IMR-90 (cell line): ENCODE data around the gene ADAMTS12. TPM values are rescaled to one million over a fixed set of nuclear protein-coding genes. Genes with fewer than 3 reads are reported as not detected.

ENCODE experiments used
- ATAC-seq: fragments of 200-7000 bp; cut with Tn5 transposase; 2 replicates; pipeline ENCODE4 v1.9.1; 2020; ENCODE audit warnings: low read depth, mild to moderate bottlenecking, moderate library complexity
- BruUV-seq: library from RNA; stranded (reverse); fragments of 400-500 nt; replicated peaks from 2 replicates; lab custom pipeline; 2021; lab: Mats Ljungman, UMichigan
- CTCF ChIA-PET: fragments of 300-600 bp; formaldehyde crosslinking; extraction: SDS; loops from one replicate; lab custom pipeline; 2021; ENCODE audit warnings: antibody characterized with exemption; lab: Yijun Ruan, JAX
- POLR2A ChIA-PET: fragments of 300-600 bp; sonication (Branson Sonifier 250); formaldehyde crosslinking; loops from one replicate; lab custom pipeline; 2022; ENCODE audit warnings: antibody characterized with exemption; ENCODE audit not compliant: unreplicated experiment; lab: Charles Lee
- DNase-seq: peaks from one replicate; pipeline ENCODE4 v3.0.0; 2013
- H2AFZ ChIP-seq: replicated peaks from 2 replicates; pipeline ENCODE3; 2013; ENCODE audit warnings: low read length, mild to moderate bottlenecking; ENCODE audit not compliant: poor library complexity
- H2AK5ac ChIP-seq: 2 replicates; pipeline ENCODE4 v1.6.1; 2013; ENCODE audit warnings: low read depth, low read length, inconsistent platforms
- H2AK9ac ChIP-seq: replicated peaks from 2 replicates; pipeline ENCODE3; 2013; ENCODE audit warnings: mild to moderate bottlenecking, low read depth, low read length, moderate library complexity; ENCODE audit not compliant: poor library complexity
- H2BK120ac ChIP-seq: 2 replicates; pipeline ENCODE4 v1.6.1; 2013; ENCODE audit warnings: low read depth, low read length, inconsistent platforms
- H2BK15ac ChIP-seq: 3 replicates; pipeline ENCODE4 v1.6.1; 2013; ENCODE audit warnings: low read depth, low read length, inconsistent platforms
- H2BK20ac ChIP-seq: 2 replicates; pipeline ENCODE4 v1.6.1; 2013; ENCODE audit warnings: low read depth, mild to moderate bottlenecking, inconsistent platforms, low read length, moderate library complexity
- H2BK5ac ChIP-seq: 2 replicates; pipeline ENCODE4 v1.6.1; 2013; ENCODE audit warnings: mild to moderate bottlenecking, low read depth, low read length, inconsistent platforms; ENCODE audit not compliant: poor library complexity, severe bottlenecking
- H3K14ac ChIP-seq: replicated peaks from 2 replicates; pipeline ENCODE4 v1.6.1; 2013; ENCODE audit warnings: low read depth, low read length, inconsistent platforms
- H3K18ac ChIP-seq: 2 replicates; pipeline ENCODE4 v1.6.1; 2013; ENCODE audit warnings: low read depth, low read length, control low read depth
- H3K23ac ChIP-seq: 2 replicates; pipeline ENCODE4 v1.6.1; 2013; ENCODE audit warnings: low read depth, low read length, inconsistent platforms
- H3K27ac ChIP-seq: 2 replicates; pipeline ENCODE4 v1.5.1; 2013; ENCODE audit warnings: mild to moderate bottlenecking, control low read depth, low read length; ENCODE audit not compliant: insufficient read depth
- H3K27me3 ChIP-seq: 2 replicates; pipeline ENCODE4 v1.6.1; 2013; ENCODE audit warnings: low read length; ENCODE audit not compliant: control insufficient read depth, insufficient read depth
- H3K36me3 ChIP-seq: 2 replicates; pipeline ENCODE4 v1.6.1; 2013; ENCODE audit warnings: low read length, mixed read lengths; ENCODE audit not compliant: control insufficient read depth, insufficient read depth
- H3K4ac ChIP-seq: 2 replicates; pipeline ENCODE4 v1.6.1; 2013; ENCODE audit warnings: low read depth, low read length, inconsistent platforms
- H3K4me1 ChIP-seq: 2 replicates; pipeline ENCODE4 v1.6.1; 2013; ENCODE audit warnings: low read length, mixed read lengths; ENCODE audit not compliant: control insufficient read depth, insufficient read depth
- H3K4me2 ChIP-seq: 2 replicates; pipeline ENCODE4 v1.6.1; 2013; ENCODE audit warnings: low read depth, mild to moderate bottlenecking, control low read depth, low read length, moderate library complexity
- H3K4me3 ChIP-seq: 2 replicates; pipeline ENCODE4 v1.5.1; 2013; ENCODE audit warnings: low read depth, mild to moderate bottlenecking, control low read depth, low read length, moderate library complexity; ENCODE audit not compliant: insufficient read depth
- H3K56ac ChIP-seq: 2 replicates; pipeline ENCODE4 v1.6.1; 2013; ENCODE audit warnings: low read length, inconsistent platforms; ENCODE audit not compliant: insufficient read depth; ENCODE audit errors: extremely low read depth
- H3K79me1 ChIP-seq, 2 experiments: 2 replicates each; pipeline ENCODE4 v1.6.1; 2013; ENCODE audit warnings: low read length in 2 of 2, inconsistent platforms in 1 of 2, low read depth in 1 of 2
- H3K9ac ChIP-seq: 2 replicates; pipeline ENCODE4 v1.6.1; 2013; ENCODE audit warnings: low read depth, low read length, control low read depth
- H3K9me1 ChIP-seq: 2 replicates; pipeline ENCODE4 v1.6.1; 2013; ENCODE audit warnings: low read length, inconsistent platforms; ENCODE audit not compliant: insufficient read depth
- H3K9me3 ChIP-seq: 2 replicates; pipeline ENCODE4 v1.6.1; 2013; ENCODE audit warnings: low read length; ENCODE audit not compliant: control insufficient read depth, insufficient read depth
- H4K20me1 ChIP-seq: 2 replicates; pipeline ENCODE4 v1.6.1; 2013; ENCODE audit warnings: low read length, inconsistent platforms; ENCODE audit not compliant: insufficient read depth
- H4K5ac ChIP-seq: 2 replicates; pipeline ENCODE4 v1.6.1; 2013; ENCODE audit warnings: mild to moderate bottlenecking, low read depth, low read length, control low read depth
- H4K8ac ChIP-seq, 2 experiments: 2 replicates each; pipeline ENCODE4 v1.6.1; 2013; ENCODE audit warnings: low read depth in 2 of 2, low read length in 2 of 2, control low read depth in 1 of 2, inconsistent platforms in 1 of 2
- H4K91ac ChIP-seq: 2 replicates; pipeline ENCODE4 v1.6.1; 2013; ENCODE audit warnings: low read depth, low read length, inconsistent platforms; ENCODE audit not compliant: insufficient read depth
- BHLHE40 ChIP-seq: fragments of 150-350 bp; IDR thresholded peaks from 2 replicates; pipeline ENCODE4 v1.6.1; 2016; ENCODE audit warnings: mild to moderate bottlenecking, low read depth, low read length
- CEBPB ChIP-seq: IDR thresholded peaks from 2 replicates; pipeline ENCODE4 v1.6.1; 2012; ENCODE audit warnings: low read depth, low read length, improper control_type of control experiment
- CHD1 ChIP-seq: IDR thresholded peaks from 2 replicates; pipeline ENCODE4 v1.6.1; 2012; ENCODE audit warnings: low read depth, low read length, improper control_type of control experiment
- CTCF ChIP-seq: conservative IDR thresholded peaks from 2 replicates; pipeline ENCODE4 v1.5.1; 2012; ENCODE audit warnings: mild to moderate bottlenecking, low read depth, low read length, improper control_type of control experiment
- ELK1 ChIP-seq: fragments of 150-350 bp; IDR thresholded peaks from 2 replicates; pipeline ENCODE4 v1.6.1; 2016; ENCODE audit warnings: low read depth, mild to moderate bottlenecking, low read length, moderate library complexity, borderline replicate concordance
- FOS ChIP-seq: fragments of 150-350 bp; IDR thresholded peaks from 2 replicates; pipeline ENCODE4 v1.6.1; 2016; ENCODE audit warnings: low read depth, low read length
- MAZ ChIP-seq: IDR thresholded peaks from 2 replicates; pipeline ENCODE4 v1.6.1; 2012; ENCODE audit warnings: low read depth, mild to moderate bottlenecking, low read length, improper control_type of control experiment, moderate library complexity, borderline replicate concordance
- MXI1 ChIP-seq: IDR thresholded peaks from 2 replicates; pipeline ENCODE4 v1.6.1; 2012; ENCODE audit warnings: low read depth, mild to moderate bottlenecking, low read length, moderate library complexity, borderline replicate concordance
- NFE2L2 ChIP-seq: fragments of 150-350 bp; IDR thresholded peaks from 2 replicates; pipeline ENCODE4 v1.6.1; 2016; ENCODE audit warnings: low read depth, mild to moderate bottlenecking, low read length
- POLR2A ChIP-seq: IDR thresholded peaks from 2 replicates; pipeline ENCODE4 v1.6.1; 2012; ENCODE audit warnings: mild to moderate bottlenecking, low read depth, low read length
- RAD21 ChIP-seq: IDR thresholded peaks from 2 replicates; pipeline ENCODE4 v1.6.1; 2012; ENCODE audit warnings: low read length, improper control_type of control experiment
- SMC3 ChIP-seq: fragments of 150-350 bp; IDR thresholded peaks from 2 replicates; pipeline ENCODE4 v1.6.1; 2016; ENCODE audit warnings: low read depth, mild to moderate bottlenecking, antibody characterized with exemption, low read length, moderate library complexity
- USF2 ChIP-seq: fragments of 150-350 bp; IDR thresholded peaks from 2 replicates; pipeline ENCODE4 v1.6.1; 2017; ENCODE audit warnings: mild to moderate bottlenecking, antibody characterized with exemption, low read length, low read depth
- WGBS, 2 experiments: methylation state at CpG; one replicate each; pipeline versions ENCODE4 v1.1.5 to v1.1.7; 2013; ENCODE audit warnings: missing lambda C conversion rate in 2 of 2; ENCODE audit not compliant: insufficient read length in 1 of 2; ENCODE audit errors: extremely low coverage in 2 of 2; 5-methylcytosine and 5-hydroxymethylcytosine counted together
- dilution Hi-C: fragments of 300-500 bp; cut with HindIII; formaldehyde crosslinking; loops from one replicate; pipeline ENCODE4 v1.14.3; 2018; ENCODE audit warnings: low sequenced_read_pairs; ENCODE audit not compliant: unreplicated experiment
- in situ Hi-C: fragments of 300-500 bp; cut with MboI; formaldehyde crosslinking; loops from 3 replicates; pipeline ENCODE4 v1.14.3; 2019; ENCODE audit warnings: low sequenced_read_pairs, inconsistent platforms, mixed read lengths
- intact Hi-C: fragments of 100-400 bp; cut with micrococcal nuclease; formaldehyde crosslinking; loops from 2 replicates; pipeline ENCODE4 v1.10.0; 2022
- polyA plus RNA-seq, 3 experiments: library from polyadenylated mRNA; depleted of rRNA; stranded (reverse); fragments of >200 nt; gene quantifications; 2 replicates each; pipeline ENCODE4 v1.2.3, GENCODE V29; 2012; ENCODE audit warnings: low replicate concordance in 1 of 3
- total RNA-seq: library from RNA; depleted of rRNA; stranded (reverse); fragments of >200 nt; gene quantifications from 2 replicates; pipeline ENCODE4 v1.2.3, GENCODE V29; 2012

ADAMTS12 gene
- total and polyA plus RNA-seq, 2 of the 4 experiments (the other 2 are of a cell fraction): 27.3 to 51.3 TPM

- TF ChIP-seq CEBPB (0 out of 2 replicates have a peak, but pooled peaks have one; percentile 3), BHLHE40 (0 out of 2 replicates have a peak, but pooled peaks have one; percentile 4)
These were observed 889 bp upstream of the ADAMTS12 start (continued) for GRCh38 chr5:33892620-33893137.

- no peak for DNase-seq
- no CpG with 5 or more reads among the region's 6 CpGs for WGBS, 2 experiments
- peak overlapping the region; percentile 87 for H3K9ac ChIP-seq
- peak overlapping the region; percentile 72 for H2BK5ac ChIP-seq
- peak overlapping the region; percentile 40 for H2BK20ac ChIP-seq
- peak overlapping the region; percentile 92 for H3K4me2 ChIP-seq
- H3K18ac ChIP-seq: peak overlapping the region; percentile 73
- peak overlapping the region; percentile 76 for H3K4ac ChIP-seq
- H2AK9ac ChIP-seq: peak overlapping the region; percentile 42
- peak overlapping the region; percentile 56 for H4K5ac ChIP-seq
- BruUV-seq: TSS peak; percentile 74
- intact Hi-C loops (loop anchor here (2.0 to 5.0 kb wide), 5 partner anchors 43 to 449 kb away; partner anchors contain the start of gene TARS1), dilution Hi-C loops (no loop called here), in situ Hi-C loops (no loop called here)
- ATAC-seq: no peak
- peak overlapping the region; percentile 71; the same call in 2 of the 3 replicates for H2BK15ac ChIP-seq
- H3K27me3 ChIP-seq: no peaks in the 10 kb centered on the region
- peaks cover 18% of the 10 kb centered on the region for H3K4me1 ChIP-seq
- ChIA-PET CTCF (interaction anchor here (0.7 to 1.3 kb wide), 2 partner anchors 43 to 79 kb away, joined by 4 to 7 read pairs; no protein-coding TSS in a partner anchor), POLR2A (no interaction called here)
- no peaks in the 10 kb centered on the region; the same call in 1 of the 2 replicates for H3K9me1 ChIP-seq
- H3K14ac ChIP-seq: peak overlapping the region; percentile 53
- H2BK120ac ChIP-seq: peak overlapping the region; percentile 31
- H3K23ac ChIP-seq: peak overlapping the region; percentile 84
- peak overlapping the region; percentile 40 for H3K56ac ChIP-seq
- peak overlapping the region; percentile 81 for H2AFZ ChIP-seq
- H4K8ac ChIP-seq: peak overlapping the region; percentile 53 to 85; a peak in 3 of 4 replicates
- 0 out of 2 replicates have a peak overlapping the region, but pooled peaks have one; percentile 7 for H2AK5ac ChIP-seq
- H4K20me1 ChIP-seq: peaks cover 8% of the 10 kb centered on the region; the same call in 1 of the 2 replicates
- peak overlapping the region; percentile 81 for H4K91ac ChIP-seq
- H3K27ac ChIP-seq: peak overlapping the region; percentile 85
- H3K79me1 ChIP-seq: peaks cover 5 to 42% of the 10 kb centered on the region in 2 experiments; a peak in 3 of 4 replicates
- no peaks in the 10 kb centered on the region for H3K36me3 ChIP-seq
- H3K9me3 ChIP-seq: no peaks in the 10 kb centered on the region
- peak overlapping the region; percentile 57 for H3K4me3 ChIP-seq
- TF ChIP-seq USF2 (no peak), CHD1 (no peak), FOS (no peak), SMC3 (no peak), RAD21 (no peak), NFE2L2 (no peak), ELK1 (no peak), POLR2A (no peak), MXI1 (no peak), MAZ (no peak), CTCF (no peak), CEBPB (no peak)
These were observed 373 bp downstream of the ADAMTS12 start for GRCh38 chr5:33891446-33891787.
